ENCODE data around the gene MAP3K10. TPM values are rescaled to one million over a fixed set of nuclear protein-coding genes. Genes with fewer than 3 reads are reported as not detected.
A peak's percentile ranks its signal among the peaks of the same experiment; 100 is the strongest.

MAP3K10 gene
- total and polyA plus RNA-seq, 7 donors = 4.2 to 17.2 (median 6.4) TPM

GRCh38 chr19:40241125-40241808 is 50.0 kb downstream of the MAP3K10 start:
- Histone ChIP-seq H3K27me3 (no peaks in the 10 kb centered on the region), H3K4me1 (peaks cover 0 to 25% (median 9%) of the 10 kb centered on the region in 4 donors), H3K27ac (peak overlapping the region in 1 of 4 donors; percentile 64), H3K4me3 (no peak overlapping the region), H3K9me3 (no peaks in the 10 kb centered on the region), H3K36me3 (peaks cover 36 to 64% (median 44%) of the 10 kb centered on the region in 4 donors)
- intact Hi-C loops (cut with DNase I) = no loop called here
- DNase-seq = no peak
- 93 to 94% methylated on average over 12 of the region's 12 CpGs for WGBS, 2 donors
- TF ChIP-seq EP300 (IDR thresholded peaks at IDR 0.05) (no peak), POLR2AphosphoS5 (IDR thresholded peaks at IDR 0.05) (no peak), POLR2A (IDR thresholded peaks at IDR 0.05) (no peak)
- TF ChIP-seq, protein P1, sequence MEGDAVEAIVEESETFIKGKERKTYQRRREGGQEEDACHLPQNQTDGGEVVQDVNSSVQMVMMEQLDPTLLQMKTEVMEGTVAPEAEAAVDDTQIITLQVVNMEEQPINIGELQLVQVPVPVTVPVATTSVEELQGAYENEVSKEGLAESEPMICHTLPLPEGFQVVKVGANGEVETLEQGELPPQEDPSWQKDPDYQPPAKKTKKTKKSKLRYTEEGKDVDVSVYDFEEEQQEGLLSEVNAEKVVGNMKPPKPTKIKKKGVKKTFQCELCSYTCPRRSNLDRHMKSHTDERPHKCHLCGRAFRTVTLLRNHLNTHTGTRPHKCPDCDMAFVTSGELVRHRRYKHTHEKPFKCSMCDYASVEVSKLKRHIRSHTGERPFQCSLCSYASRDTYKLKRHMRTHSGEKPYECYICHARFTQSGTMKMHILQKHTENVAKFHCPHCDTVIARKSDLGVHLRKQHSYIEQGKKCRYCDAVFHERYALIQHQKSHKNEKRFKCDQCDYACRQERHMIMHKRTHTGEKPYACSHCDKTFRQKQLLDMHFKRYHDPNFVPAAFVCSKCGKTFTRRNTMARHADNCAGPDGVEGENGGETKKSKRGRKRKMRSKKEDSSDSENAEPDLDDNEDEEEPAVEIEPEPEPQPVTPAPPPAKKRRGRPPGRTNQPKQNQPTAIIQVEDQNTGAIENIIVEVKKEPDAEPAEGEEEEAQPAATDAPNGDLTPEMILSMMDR (IDR thresholded peaks at IDR 0.05) = no peak

DNA sequence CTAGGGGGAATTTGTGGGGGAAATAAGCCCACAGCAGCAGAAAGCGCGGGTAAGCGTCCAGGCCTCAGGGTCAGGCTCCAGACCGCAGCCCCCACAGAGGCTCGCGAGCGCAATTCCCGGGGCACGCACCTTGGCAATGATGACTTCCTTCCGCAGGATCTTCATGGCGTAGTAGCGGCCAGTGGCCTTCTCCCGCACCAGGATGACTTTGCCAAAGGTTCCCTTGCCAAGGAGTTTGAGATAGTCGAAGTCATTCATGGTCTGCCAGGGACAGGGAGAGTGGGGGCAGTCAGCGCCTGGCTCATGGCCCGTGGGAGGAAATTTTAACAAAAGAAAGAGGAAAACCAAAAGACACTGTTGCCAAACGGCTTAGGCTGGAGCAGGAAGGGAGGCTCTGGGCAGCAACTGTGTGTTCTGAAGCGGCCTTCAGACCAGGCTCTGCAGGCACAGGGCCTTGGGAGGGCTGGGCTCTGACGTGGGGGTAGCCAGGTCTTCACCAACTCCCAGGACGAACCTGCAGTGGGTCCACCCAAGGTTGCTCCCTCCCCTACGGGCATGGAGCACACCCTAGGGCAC is 50.7 kb downstream of the MAP3K10 start:
- DNase-seq = no peak
- Histone ChIP-seq H3K27ac (peak overlapping the region in 3 of 4 donors; percentile 34 to 64 (median 47)), H3K4me3 (no peak overlapping the region), H3K36me3 (peaks cover 32 to 58% (median 37%) of the 10 kb centered on the region in 4 donors), H3K4me1 (peaks cover 0 to 25% (median 11%) of the 10 kb centered on the region in 4 donors), H3K27me3 (no peaks in the 10 kb centered on the region), H3K9me3 (no peaks in the 10 kb centered on the region)
- WGBS, 2 donors = 88 to 91% methylated on average over 21 of the region's 21 CpGs
- no peak for TF ChIP-seq POLR2A (IDR thresholded peaks at IDR 0.05)
- TF ChIP-seq EP300 (IDR thresholded peaks at IDR 0.05) = no peak
- TF ChIP-seq POLR2AphosphoS5 (IDR thresholded peaks at IDR 0.05) = peak in 3 of 4 donors; percentile 16 to 38 (median 37)
- intact Hi-C loops (cut with DNase I) = no loop called here

DNA sequence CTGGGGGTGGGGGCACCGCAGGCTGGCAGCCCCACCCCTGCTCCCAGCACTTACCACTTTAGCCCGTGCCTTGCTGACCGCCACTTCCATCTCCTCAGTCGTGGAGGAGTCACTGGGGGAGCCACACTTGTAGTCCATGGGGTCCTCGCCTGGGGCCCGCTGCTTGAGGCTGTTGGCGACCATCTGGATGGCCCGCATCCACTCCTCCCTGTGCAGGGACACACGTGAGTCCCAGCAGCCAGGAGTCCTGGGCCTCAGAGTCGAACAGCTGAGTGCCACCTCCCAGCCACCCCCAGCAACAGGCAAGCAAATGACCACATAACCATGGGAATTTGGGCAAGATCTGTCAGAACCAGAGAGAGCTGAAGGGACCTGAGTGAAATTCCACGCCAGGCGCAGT is 51.3 kb downstream of the MAP3K10 start:
- H3K36me3 ChIP-seq = peaks cover 26 to 52% (median 33%) of the 10 kb centered on the region in 4 donors
- H3K4me1 ChIP-seq = peaks cover 0 to 25% (median 11%) of the 10 kb centered on the region in 4 donors

DNA sequence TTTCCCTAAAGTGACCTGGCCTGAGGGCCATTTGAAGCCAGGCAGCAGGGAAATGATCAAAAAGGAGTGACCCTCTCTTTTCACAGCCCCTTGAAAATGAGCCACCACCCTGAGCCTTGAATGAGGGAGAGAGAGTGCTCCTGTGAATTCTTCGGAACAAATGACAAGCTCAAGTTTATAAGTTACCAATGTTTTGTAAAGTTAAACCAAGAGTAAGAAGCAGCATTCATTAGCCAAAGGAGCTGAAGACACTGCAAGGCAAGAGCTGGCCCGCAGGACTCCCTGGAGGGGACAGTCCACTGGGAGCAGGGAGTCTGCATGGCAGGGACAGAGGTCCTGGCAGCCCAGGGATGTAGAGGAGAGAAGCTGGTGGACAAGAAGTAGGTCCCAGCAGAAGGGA is 52.0 kb downstream of the MAP3K10 start:
- H3K27ac ChIP-seq = no peak overlapping the region
- no peak overlapping the region for H3K4me3 ChIP-seq
- H3K9me3 ChIP-seq = no peaks in the 10 kb centered on the region
- no peaks in the 10 kb centered on the region for H3K27me3 ChIP-seq
- DNase-seq = no peak
- intact Hi-C loops (cut with DNase I) = no loop called here
- WGBS, 2 donors = 98% methylated on average over 2 of the region's 2 CpGs
- TF ChIP-seq POLR2A (IDR thresholded peaks at IDR 0.05) (no peak), POLR2AphosphoS5 (IDR thresholded peaks at IDR 0.05) (no peak), EP300 (IDR thresholded peaks at IDR 0.05) (no peak)
- TF ChIP-seq, protein P1 (IDR thresholded peaks at IDR 0.05) = no peak
- H3K4me1 ChIP-seq = peaks cover 0 to 25% (median 13%) of the 10 kb centered on the region in 4 donors
- H3K36me3 ChIP-seq = peaks cover 19 to 47% (median 26%) of the 10 kb centered on the region in 4 donors

More for the DNA sequence above, 51.3 kb downstream of the MAP3K10 start:
- H3K27ac ChIP-seq = peak overlapping the region in 3 of 4 donors; percentile 34 to 47 (median 45)
- intact Hi-C loops (cut with DNase I) = no loop called here
- H3K9me3 ChIP-seq = no peaks in the 10 kb centered on the region
- no peaks in the 10 kb centered on the region for H3K27me3 ChIP-seq
- 93 to 95% methylated on average over 12 of the region's 12 CpGs for WGBS, 2 donors
- H3K4me3 ChIP-seq = no peak overlapping the region
- TF ChIP-seq EP300 (IDR thresholded peaks at IDR 0.05) (no peak), POLR2A (IDR thresholded peaks at IDR 0.05) (no peak), POLR2AphosphoS5 (IDR thresholded peaks at IDR 0.05) (no peak)
- TF ChIP-seq, protein P1 (IDR thresholded peaks at IDR 0.05) = no peak
- no peak for DNase-seq

DNA sequence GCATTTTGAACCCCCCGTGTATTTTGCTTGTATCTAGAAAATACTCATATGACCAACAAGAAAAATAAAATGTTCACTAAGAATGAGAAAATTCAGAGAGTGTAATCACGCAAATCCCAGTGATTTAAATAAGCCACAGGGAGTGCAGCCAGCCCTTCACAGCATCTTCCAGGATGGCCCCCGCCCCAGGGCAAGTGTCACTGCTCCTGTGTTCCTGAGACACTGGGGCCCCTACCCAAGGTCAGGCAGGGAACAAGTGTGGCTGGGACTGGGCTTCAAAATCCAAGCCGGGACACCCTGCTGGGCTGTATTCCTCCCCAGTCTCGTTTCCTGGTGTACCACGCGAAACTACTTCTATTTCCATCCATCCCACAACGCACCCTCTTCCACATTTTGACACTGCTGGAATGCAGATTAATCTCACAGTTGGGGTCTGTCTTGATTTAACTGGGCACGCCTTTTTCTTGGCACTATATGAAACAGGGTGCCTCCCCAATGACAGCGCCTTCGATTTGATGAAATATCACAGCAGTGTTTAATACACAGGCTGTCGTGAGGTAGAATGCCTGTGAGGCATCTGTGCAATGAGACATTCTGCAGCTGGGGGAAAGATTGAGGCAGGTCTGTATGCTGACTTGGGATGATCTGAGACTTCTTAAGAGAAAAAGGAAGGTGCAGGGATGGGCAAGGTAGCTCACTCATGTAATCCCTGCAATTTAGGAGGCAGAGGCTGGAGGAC is 53.5 kb downstream of the MAP3K10 start:
- Histone ChIP-seq H3K27ac (no peak overlapping the region), H3K27me3 (no peaks in the 10 kb centered on the region), H3K36me3 (peaks cover 7 to 41% (median 14%) of the 10 kb centered on the region in 4 donors), H3K9me3 (no peaks in the 10 kb centered on the region), H3K4me1 (peaks cover 0 to 25% (median 14%) of the 10 kb centered on the region in 4 donors), H3K4me3 (no peak overlapping the region)
- DNase-seq = no peak
- intact Hi-C loops (cut with DNase I) = no loop called here
- WGBS, 2 donors = 86 to 93% methylated on average over 12 of the region's 12 CpGs
- TF ChIP-seq POLR2AphosphoS5 (IDR thresholded peaks at IDR 0.05) = no peak
- TF ChIP-seq, protein P1 (IDR thresholded peaks at IDR 0.05) = no peak
- no peak for TF ChIP-seq POLR2A (IDR thresholded peaks at IDR 0.05)
- TF ChIP-seq EP300 (IDR thresholded peaks at IDR 0.05) = no peak

All from sigmoid colon (tissue), 7 donors.